Panc1 (cell line): ENCODE results near the gene RGS12. TPM values are rescaled to one million over a fixed set of nuclear protein-coding genes. Genes with fewer than 3 reads are reported as not detected.

Source experiments
- ATAC-seq: fragments of 200-7000 bp; cut with Tn5 transposase; 2 replicates; pipeline ENCODE4 v1.9.1; 2020; ENCODE audit warnings: mild to moderate bottlenecking, moderate library complexity
- BruUV-seq: library from RNA; stranded (reverse); fragments of 400-500 nt; replicated peaks from 2 replicates; lab custom pipeline; 2021; lab: Mats Ljungman, UMichigan
- CTCF ChIA-PET: fragments of 300-600 bp; sonication (Branson Sonifier 250); formaldehyde crosslinking; loops from one replicate; lab custom pipeline; 2022; ENCODE audit warnings: antibody characterized with exemption; lab: Charles Lee
- POLR2A ChIA-PET: fragments of 300-600 bp; sonication (Branson Sonifier 250); formaldehyde crosslinking; loops from one replicate; lab custom pipeline; 2022; ENCODE audit warnings: antibody characterized with exemption; lab: Charles Lee
- DNase-seq: peaks from one replicate; pipeline ENCODE4 v3.0.0-alpha.2; 2010; ENCODE audit warnings: low read depth, low spot score
- H3K27ac ChIP-seq: 2 replicates; pipeline ENCODE4 v1.5.1; 2011; ENCODE audit warnings: mild to moderate bottlenecking, low read length, inconsistent platforms
- H3K27me3 ChIP-seq: fragments of 200-500 bp; sonication (Bioruptor generic); 2 replicates; pipeline ENCODE4 v1.6.0; 2014; ENCODE audit warnings: low read length, inconsistent platforms; ENCODE audit not compliant: control insufficient read depth, insufficient read depth
- H3K36me3 ChIP-seq: fragments of 200-500 bp; sonication (Bioruptor generic); 2 replicates; pipeline ENCODE4 v1.5.1; 2014; ENCODE audit warnings: inconsistent platforms, mild to moderate bottlenecking, low read length, moderate library complexity; ENCODE audit not compliant: control insufficient read depth, insufficient read depth
- H3K4me1 ChIP-seq: 2 replicates; pipeline ENCODE4 v1.5.1; 2011; ENCODE audit warnings: inconsistent platforms, mild to moderate bottlenecking, low read length, moderate library complexity; ENCODE audit not compliant: control insufficient read depth, insufficient read depth
- H3K4me3 ChIP-seq, 2 experiments: 2 replicates each; pipeline ENCODE4 v1.5.1; 2011 to 2012; ENCODE audit warnings: low read depth in 2 of 2, low read length in 2 of 2, mild to moderate bottlenecking in 2 of 2, inconsistent platforms in 1 of 2, moderate library complexity in 1 of 2
- H3K9me3 ChIP-seq: fragments of 200-500 bp; sonication (Bioruptor generic); 2 replicates; pipeline ENCODE4 v1.5.1; 2014; ENCODE audit warnings: low read depth, mild to moderate bottlenecking, inconsistent platforms, low read length, moderate library complexity; ENCODE audit not compliant: control insufficient read depth, insufficient read depth
- POLR2AphosphoS5 ChIP-seq: IDR thresholded peaks from 2 replicates; pipeline ENCODE4 v1.6.1; 2012; ENCODE audit warnings: mild to moderate bottlenecking, low read depth, low read length, moderate library complexity
- SIN3A ChIP-seq: IDR thresholded peaks from 2 replicates; pipeline ENCODE4 v1.6.1; 2012; ENCODE audit warnings: low read depth, mild to moderate bottlenecking, low read length, moderate library complexity, borderline replicate concordance; ENCODE audit not compliant: insufficient read depth
- TCF7L2 ChIP-seq: IDR thresholded peaks from 2 replicates; pipeline ENCODE4 v1.6.1; 2011; ENCODE audit warnings: mild to moderate bottlenecking, low read depth, low read length, inconsistent platforms
- in situ Hi-C: cut with HindIII; loops from 2 replicates; pipeline ENCODE4 v1.10.0; 2016; ENCODE audit warnings: low sequenced_read_pairs, low pct_unique_long_range_greater_than_20kb
- intact Hi-C: fragments of 100-400 bp; cut with micrococcal nuclease; formaldehyde crosslinking; loops from one replicate; pipeline ENCODE4 v1.10.0; 2022; ENCODE audit not compliant: unreplicated experiment
- total RNA-seq: library from RNA; stranded (reverse); gene quantifications from one replicate; pipeline ENCODE4 v1.2.1, GENCODE V29; 2021; ENCODE audit not compliant: unreplicated experiment
- TF ChIP-seq, protein P1 (sequence below), 2 experiments: IDR thresholded peaks; 2 replicates each; pipeline ENCODE4 v1.6.1; 2011 to 2012; ENCODE audit warnings: low read depth in 2 of 2, control low read depth in 1 of 2, low read length in 1 of 2, mild to moderate bottlenecking in 1 of 2, moderate library complexity in 1 of 2; ENCODE audit not compliant: insufficient read depth in 1 of 2
- TF ChIP-seq, protein P2 (sequence below): fragments of 450-650 bp; IDR thresholded peaks from 2 replicates; pipeline ENCODE4 v1.5.1; 2017; ENCODE audit warnings: mild to moderate bottlenecking

Gene RGS12
- total RNA-seq, 1 experiment from 2014 or later = 24.3 TPM

DNA sequence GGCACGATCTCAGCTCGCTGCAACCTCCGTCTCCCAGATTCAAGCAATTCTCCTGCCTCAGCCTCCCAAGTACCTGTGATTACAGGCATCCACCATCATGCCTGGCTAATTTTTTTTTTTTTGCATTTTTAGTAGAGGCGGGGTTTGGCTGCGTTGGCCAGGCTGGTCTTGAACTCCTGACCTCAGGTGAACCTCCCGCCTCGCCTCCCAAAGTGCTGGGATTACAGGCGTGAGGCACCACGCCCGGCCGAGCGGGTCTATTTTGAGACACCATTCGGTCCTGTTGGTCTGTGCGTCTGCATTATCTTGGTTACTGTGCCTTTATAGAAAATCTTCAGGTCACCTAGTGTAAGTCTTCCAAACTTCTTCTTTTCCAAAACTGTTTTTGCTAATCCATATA is 21.7 kb upstream of the RGS12 start:
- Histone ChIP-seq H3K27ac (no peak overlapping the region), H3K4me1 (no peaks in the 10 kb centered on the region), H3K4me3 (no peak overlapping the region), H3K36me3 (no peaks in the 10 kb centered on the region), H3K9me3 (no peaks in the 10 kb centered on the region), H3K27me3 (no peaks in the 10 kb centered on the region)
- intact Hi-C loops = no loop called here
- BruUV-seq = no TSS peak
- POLR2A ChIA-PET = no interaction called here
- TF ChIP-seq, protein P1, sequence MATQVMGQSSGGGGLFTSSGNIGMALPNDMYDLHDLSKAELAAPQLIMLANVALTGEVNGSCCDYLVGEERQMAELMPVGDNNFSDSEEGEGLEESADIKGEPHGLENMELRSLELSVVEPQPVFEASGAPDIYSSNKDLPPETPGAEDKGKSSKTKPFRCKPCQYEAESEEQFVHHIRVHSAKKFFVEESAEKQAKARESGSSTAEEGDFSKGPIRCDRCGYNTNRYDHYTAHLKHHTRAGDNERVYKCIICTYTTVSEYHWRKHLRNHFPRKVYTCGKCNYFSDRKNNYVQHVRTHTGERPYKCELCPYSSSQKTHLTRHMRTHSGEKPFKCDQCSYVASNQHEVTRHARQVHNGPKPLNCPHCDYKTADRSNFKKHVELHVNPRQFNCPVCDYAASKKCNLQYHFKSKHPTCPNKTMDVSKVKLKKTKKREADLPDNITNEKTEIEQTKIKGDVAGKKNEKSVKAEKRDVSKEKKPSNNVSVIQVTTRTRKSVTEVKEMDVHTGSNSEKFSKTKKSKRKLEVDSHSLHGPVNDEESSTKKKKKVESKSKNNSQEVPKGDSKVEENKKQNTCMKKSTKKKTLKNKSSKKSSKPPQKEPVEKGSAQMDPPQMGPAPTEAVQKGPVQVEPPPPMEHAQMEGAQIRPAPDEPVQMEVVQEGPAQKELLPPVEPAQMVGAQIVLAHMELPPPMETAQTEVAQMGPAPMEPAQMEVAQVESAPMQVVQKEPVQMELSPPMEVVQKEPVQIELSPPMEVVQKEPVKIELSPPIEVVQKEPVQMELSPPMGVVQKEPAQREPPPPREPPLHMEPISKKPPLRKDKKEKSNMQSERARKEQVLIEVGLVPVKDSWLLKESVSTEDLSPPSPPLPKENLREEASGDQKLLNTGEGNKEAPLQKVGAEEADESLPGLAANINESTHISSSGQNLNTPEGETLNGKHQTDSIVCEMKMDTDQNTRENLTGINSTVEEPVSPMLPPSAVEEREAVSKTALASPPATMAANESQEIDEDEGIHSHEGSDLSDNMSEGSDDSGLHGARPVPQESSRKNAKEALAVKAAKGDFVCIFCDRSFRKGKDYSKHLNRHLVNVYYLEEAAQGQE (IDR thresholded peaks at IDR 0.05; ENCODE audit: insufficient read depth in 1 of 2, low read depth in 2 of 2, low read length in 1 of 2) = no peak
- TF ChIP-seq POLR2AphosphoS5 = no peak
- TF ChIP-seq, protein P2, sequence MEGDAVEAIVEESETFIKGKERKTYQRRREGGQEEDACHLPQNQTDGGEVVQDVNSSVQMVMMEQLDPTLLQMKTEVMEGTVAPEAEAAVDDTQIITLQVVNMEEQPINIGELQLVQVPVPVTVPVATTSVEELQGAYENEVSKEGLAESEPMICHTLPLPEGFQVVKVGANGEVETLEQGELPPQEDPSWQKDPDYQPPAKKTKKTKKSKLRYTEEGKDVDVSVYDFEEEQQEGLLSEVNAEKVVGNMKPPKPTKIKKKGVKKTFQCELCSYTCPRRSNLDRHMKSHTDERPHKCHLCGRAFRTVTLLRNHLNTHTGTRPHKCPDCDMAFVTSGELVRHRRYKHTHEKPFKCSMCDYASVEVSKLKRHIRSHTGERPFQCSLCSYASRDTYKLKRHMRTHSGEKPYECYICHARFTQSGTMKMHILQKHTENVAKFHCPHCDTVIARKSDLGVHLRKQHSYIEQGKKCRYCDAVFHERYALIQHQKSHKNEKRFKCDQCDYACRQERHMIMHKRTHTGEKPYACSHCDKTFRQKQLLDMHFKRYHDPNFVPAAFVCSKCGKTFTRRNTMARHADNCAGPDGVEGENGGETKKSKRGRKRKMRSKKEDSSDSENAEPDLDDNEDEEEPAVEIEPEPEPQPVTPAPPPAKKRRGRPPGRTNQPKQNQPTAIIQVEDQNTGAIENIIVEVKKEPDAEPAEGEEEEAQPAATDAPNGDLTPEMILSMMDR = no peak
- TF ChIP-seq TCF7L2 = no peak
- no peak for TF ChIP-seq SIN3A
- CTCF ChIA-PET = no interaction called here
- in situ Hi-C loops = no loop called here
- DNase-seq = no peak
- no peak for ATAC-seq

GRCh38 chr4:3276986-3277385 is 15.8 kb upstream of the RGS12 start:
- Histone ChIP-seq H3K4me1 (no peaks in the 10 kb centered on the region), H3K27ac (no peak overlapping the region), H3K27me3 (peaks cover 4% of the 10 kb centered on the region; the same call in 1 of the 2 replicates), H3K4me3 (no peak overlapping the region), H3K36me3 (no peaks in the 10 kb centered on the region), H3K9me3 (no peaks in the 10 kb centered on the region)
- in situ Hi-C loops = no loop called here
- BruUV-seq = no TSS peak
- DNase-seq = no peak
- POLR2A ChIA-PET = no interaction called here
- ATAC-seq = no peak
- TF ChIP-seq, protein P1 (IDR thresholded peaks at IDR 0.05; ENCODE audit: insufficient read depth in 1 of 2, low read depth in 2 of 2, low read length in 1 of 2) = no peak
- intact Hi-C loops = no loop called here
- CTCF ChIA-PET = no interaction called here
